ENCODE data around the gene FILIP1L.
"Not testable (repeated sequence)": the region's sequence is repeated elsewhere in the genome, so short reads cannot be mapped to it uniquely, and the experiment has no call there.

Gene FILIP1L

GRCh38 chr3:100062665-100063064, 51.6 kb downstream of the FILIP1L start:
- no peak overlapping the region for H3K4me3 ChIP-seq (ENCODE audit: low read depth, low read length)
- TF ChIP-seq, protein P1, sequence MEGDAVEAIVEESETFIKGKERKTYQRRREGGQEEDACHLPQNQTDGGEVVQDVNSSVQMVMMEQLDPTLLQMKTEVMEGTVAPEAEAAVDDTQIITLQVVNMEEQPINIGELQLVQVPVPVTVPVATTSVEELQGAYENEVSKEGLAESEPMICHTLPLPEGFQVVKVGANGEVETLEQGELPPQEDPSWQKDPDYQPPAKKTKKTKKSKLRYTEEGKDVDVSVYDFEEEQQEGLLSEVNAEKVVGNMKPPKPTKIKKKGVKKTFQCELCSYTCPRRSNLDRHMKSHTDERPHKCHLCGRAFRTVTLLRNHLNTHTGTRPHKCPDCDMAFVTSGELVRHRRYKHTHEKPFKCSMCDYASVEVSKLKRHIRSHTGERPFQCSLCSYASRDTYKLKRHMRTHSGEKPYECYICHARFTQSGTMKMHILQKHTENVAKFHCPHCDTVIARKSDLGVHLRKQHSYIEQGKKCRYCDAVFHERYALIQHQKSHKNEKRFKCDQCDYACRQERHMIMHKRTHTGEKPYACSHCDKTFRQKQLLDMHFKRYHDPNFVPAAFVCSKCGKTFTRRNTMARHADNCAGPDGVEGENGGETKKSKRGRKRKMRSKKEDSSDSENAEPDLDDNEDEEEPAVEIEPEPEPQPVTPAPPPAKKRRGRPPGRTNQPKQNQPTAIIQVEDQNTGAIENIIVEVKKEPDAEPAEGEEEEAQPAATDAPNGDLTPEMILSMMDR (IDR thresholded peaks at IDR 0.05; ENCODE audit: low read depth, low read length), result no peak

DNA sequence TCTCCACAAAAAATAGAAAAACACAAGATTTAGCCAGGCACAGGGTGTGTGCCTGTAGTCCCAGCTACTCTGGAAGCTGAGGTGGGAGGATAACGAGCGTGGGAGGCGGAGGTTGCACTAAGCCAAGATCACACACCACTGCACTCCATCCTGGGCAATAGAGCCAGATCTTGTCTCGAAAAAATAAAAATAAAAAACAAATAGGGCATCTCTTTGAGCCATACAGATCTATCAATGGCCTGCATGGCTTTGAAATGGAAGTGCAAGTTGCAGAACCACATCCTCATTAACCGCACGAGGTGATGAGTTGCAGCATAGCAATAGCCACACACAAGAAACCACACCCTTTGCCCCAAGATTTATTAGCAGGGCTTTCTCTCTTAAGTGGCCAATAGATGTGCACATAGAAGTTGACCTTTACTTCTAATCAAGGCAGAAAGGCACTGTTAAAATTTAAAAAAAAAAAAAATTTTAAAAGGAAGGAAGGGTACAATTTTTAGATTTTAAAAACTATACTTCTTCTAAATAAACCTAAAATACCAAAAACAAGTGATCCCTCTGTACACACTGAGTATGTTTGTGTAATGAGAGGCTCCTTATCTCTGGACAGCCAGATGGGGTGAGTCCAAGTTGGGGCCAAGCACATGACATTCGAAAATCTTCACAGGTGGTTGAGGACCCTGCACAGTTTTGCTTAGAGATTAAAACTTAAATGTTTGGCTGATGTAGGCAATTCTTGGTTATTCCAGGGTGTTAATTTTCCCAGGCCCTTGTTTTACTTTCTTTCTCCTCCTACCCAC, 53.4 kb downstream of the FILIP1L start:
- TF ChIP-seq, protein P1 (IDR thresholded peaks at IDR 0.05; ENCODE audit: low read depth, low read length), result no peak
- no peak overlapping the region for H3K4me3 ChIP-seq (ENCODE audit: low read depth, low read length)

GRCh38 chr3:100059472-100059871, 54.8 kb downstream of the FILIP1L start:
- no peak overlapping the region for H3K4me3 ChIP-seq (ENCODE audit: low read depth, low read length)
- TF ChIP-seq, protein P1 (IDR thresholded peaks at IDR 0.05; ENCODE audit: low read depth, low read length), result no peak

DNA sequence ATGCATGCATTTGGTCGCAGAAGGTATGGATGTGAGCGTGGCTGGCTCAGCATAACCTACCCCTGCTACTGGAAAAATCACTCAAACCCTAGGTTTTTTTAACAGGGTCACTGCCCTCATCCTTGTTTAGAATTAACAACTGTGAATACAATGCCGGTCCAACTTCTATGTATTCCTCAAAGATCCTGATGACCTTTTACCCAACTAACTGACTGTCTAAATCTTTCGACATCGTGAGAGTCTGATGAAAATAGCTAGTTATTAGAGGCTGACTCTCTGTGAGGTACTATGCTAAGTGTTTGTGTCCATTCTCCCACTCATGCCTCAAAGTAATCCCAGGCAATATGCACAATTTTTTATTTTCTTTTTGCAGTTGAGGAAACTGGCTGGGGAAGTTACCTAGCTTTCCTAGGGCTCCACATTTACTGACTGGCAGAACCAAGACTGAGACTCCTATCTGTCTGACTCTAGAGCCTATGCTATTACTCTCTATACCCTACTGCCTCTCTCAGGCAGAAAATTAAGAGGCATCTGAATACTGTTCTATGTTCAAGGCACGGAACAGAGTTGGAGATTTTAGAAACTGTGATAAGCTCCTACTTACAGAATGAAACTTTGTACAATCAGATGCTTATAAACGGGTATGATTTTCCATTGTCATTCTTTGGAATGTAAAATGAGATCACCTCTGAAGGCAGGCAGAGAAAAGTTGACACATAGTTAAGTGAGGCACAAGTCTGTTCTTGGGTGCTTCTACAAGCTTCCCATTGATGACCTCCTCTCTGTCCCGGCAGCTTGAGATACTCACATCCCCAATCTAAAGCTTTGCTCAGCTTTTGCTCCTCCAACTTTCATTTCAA, 56.4 kb downstream of the FILIP1L start:
- no peak overlapping the region for H3K4me3 ChIP-seq (ENCODE audit: low read depth, low read length)
- TF ChIP-seq, protein P1 (IDR thresholded peaks at IDR 0.05; ENCODE audit: low read depth, low read length), result no peak

DNA sequence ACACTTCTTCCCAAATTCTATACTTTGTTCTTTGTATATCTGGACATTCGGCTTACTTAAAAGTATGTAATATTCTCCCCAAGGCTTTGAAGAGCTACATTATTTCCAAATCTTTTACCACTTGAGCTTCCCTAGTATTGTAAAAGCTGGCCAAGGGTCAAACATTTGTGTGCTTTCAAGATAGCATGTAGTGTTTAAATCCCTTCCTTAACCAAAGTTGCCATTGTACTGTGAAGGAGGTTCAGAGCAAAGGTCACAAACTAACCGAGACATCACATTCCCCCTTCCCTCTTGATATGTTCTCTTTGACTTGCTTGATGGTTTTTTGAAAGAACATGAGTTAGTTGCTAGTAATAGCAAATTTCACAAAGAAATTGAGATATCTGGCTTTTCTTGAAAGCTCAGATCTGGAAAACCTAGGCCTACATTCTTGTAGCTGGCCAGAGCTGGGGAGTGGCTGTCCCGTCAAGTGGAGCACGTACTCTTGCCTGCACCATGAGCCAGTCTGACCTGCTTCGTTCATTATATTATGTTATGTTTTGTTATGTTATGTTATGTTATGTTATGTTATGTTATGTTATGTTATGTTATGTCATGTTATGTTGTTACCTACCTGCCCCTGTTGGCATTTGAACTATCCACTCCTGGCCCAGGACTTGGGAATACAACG, 60.2 kb downstream of the FILIP1L start:
- H3K4me3 ChIP-seq (ENCODE audit: low read depth, low read length), result no peak overlapping the region
- TF ChIP-seq, protein P1 (IDR thresholded peaks at IDR 0.05; ENCODE audit: low read depth, low read length), result no peak

GRCh38 chr3:100051513-100051912, 62.8 kb downstream of the FILIP1L start:
- not testable (repeated sequence) for H3K4me3 ChIP-seq (ENCODE audit: low read depth, low read length)

DNA sequence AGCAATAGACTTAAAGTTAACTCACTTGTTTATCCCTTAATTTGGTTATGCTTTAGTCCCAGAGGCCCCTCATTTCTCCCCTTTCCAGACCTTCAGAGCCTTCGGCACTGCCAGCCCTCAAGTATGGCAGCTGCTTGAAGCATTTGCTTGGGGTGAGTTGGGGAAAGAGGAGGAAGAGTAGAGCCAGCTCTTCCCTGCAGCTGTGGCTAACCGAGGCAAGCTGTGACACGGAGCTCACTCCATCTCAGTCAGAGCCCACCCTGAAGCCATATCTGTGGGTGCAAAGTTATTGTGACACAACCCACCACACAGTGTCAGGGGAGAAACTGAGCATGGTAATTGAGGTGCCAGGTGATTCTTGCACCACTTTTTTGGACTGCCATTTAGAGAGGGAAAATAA, 66.1 kb downstream of the FILIP1L start:
- H3K4me3 ChIP-seq (ENCODE audit: low read depth, low read length), result no peak overlapping the region
- TF ChIP-seq, protein P1 (IDR thresholded peaks at IDR 0.05; ENCODE audit: low read depth, low read length), result no peak

All from WI38 (cell line).